Stomach (tissue), 4 donors: ENCODE measurements around the gene ZDHHC1.

ENCODE experiments used
- CTCF ChIP-seq, 7 experiments: fragments of 450-650 bp in 4 of 7; fragments of 200-600 bp in 3 of 7; sonication (generic) in 3 of 7; IDR thresholded peaks; one replicate each; pipeline ENCODE4 v1.5.1; 2016 to 2019; ENCODE audit warnings: antibody characterized with exemption in 7 of 7, control low read depth in 2 of 7, mild to moderate bottlenecking in 1 of 7
- POLR2A ChIP-seq, 4 donors: fragments of 450-650 bp; IDR thresholded peaks; one replicate each; pipeline ENCODE4 v1.6.1; 2016; ENCODE audit warnings: antibody characterized with exemption in 4 of 4, control low read depth in 2 of 4, mild to moderate bottlenecking in 1 of 4, moderate library complexity in 1 of 4
- POLR2AphosphoS5 ChIP-seq, 3 donors: sonication (generic); formaldehyde crosslinking; IDR thresholded peaks; one replicate each; pipeline ENCODE4 v1.6.1; 2016; ENCODE audit warnings: antibody characterized with exemption in 3 of 3

GRCh38 chr16:67463691-67464090 is 47.4 kb upstream of the ZDHHC1 start:
- TF ChIP-seq CTCF (IDR thresholded peaks at IDR 0.05) (no peak), POLR2A (IDR thresholded peaks at IDR 0.05) (no peak), POLR2AphosphoS5 (IDR thresholded peaks at IDR 0.05) (no peak)
